HG02970 (cell line): Measurements from ENCODE around the gene EIF4A3.

Experiments used
- ATAC-seq: cut with Tn5 transposase; IDR thresholded peaks from one replicate; pipeline ENCODE4 v1.9.1; 2021; ENCODE audit warnings: mild to moderate bottlenecking, moderate library complexity, moderate number of reproducible peaks; ENCODE audit not compliant: unreplicated experiment, low FRiP score

Gene EIF4A3

GRCh38 chr17:80086616-80087015, 60.3 kb downstream of the EIF4A3 start:
- ATAC-seq = no peak

DNA sequence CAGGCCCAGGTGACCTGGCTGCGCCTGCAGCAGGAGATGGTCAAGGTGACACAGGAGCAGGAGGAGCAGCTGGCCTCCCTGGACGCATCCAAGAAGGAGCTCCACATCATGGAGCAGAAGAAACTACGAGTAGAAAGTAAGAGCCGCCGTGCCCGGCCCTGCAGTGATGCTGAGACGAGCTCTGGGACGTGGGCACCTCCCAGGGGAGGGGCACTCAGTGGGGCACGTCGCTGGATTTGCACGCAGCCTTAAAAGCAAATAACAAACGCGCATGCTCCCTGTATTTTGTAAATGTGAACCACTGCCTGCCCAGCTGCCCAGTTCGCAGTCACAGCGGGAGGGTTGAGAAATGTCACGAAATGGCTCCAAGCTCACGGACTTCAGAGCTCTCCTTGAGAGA, 60.8 kb downstream of the EIF4A3 start:
- no peak for ATAC-seq

GRCh38 chr17:80084773-80085172, 62.2 kb downstream of the EIF4A3 start:
- ATAC-seq = no peak
